Measurements from ENCODE around the gene FAM107B. TPM values are rescaled to one million over a fixed set of nuclear protein-coding genes. Genes with fewer than 3 reads are reported as not detected.

FAM107B gene
- total RNA-seq, 4 donors from 2014 or later: 19.5 to 35.2 (median 25.6) TPM

GRCh38 chr10:14698111-14698828, 76.4 kb downstream of the FAM107B start:
- TF ChIP-seq POLR2A (IDR thresholded peaks at IDR 0.05) (no peak), POLR2AphosphoS5 (IDR thresholded peaks at IDR 0.05) (no peak), EP300 (IDR thresholded peaks at IDR 0.05) (no peak), CTCF (IDR thresholded peaks at IDR 0.05) (no peak)
- H3K27me3 ChIP-seq: no peaks in the 10 kb centered on the region
- H3K4me1 ChIP-seq: no peaks in the 10 kb centered on the region
- no peak overlapping the region for H3K27ac ChIP-seq
- no peaks in the 10 kb centered on the region for H3K9me3 ChIP-seq
- DNase-seq (ENCODE audit: low spot score in 2 of 2): no peak
- WGBS: 43% methylated on average over 6 of the region's 6 CpGs
- H3K4me3 ChIP-seq: no peak overlapping the region
- H3K36me3 ChIP-seq: no peaks in the 10 kb centered on the region

- Histone ChIP-seq H3K4me1 (no peaks in the 10 kb centered on the region), H3K4me3 (no peak overlapping the region), H3K36me3 (no peaks in the 10 kb centered on the region), H3K27me3 (no peaks in the 10 kb centered on the region), H3K9me3 (no peaks in the 10 kb centered on the region), H3K27ac (no peak overlapping the region)
- 56% methylated on average over 5 of the region's 5 CpGs for WGBS
- DNase-seq (ENCODE audit: low spot score in 2 of 2): no peak
- TF ChIP-seq POLR2AphosphoS5 (IDR thresholded peaks at IDR 0.05) (no peak), CTCF (IDR thresholded peaks at IDR 0.05) (no peak), EP300 (IDR thresholded peaks at IDR 0.05) (no peak), POLR2A (IDR thresholded peaks at IDR 0.05) (no peak)
These were observed 77.4 kb downstream of the FAM107B start for GRCh38 chr10:14697281-14697680.

- WGBS: 78% methylated on average over 5 of the region's 5 CpGs
- Histone ChIP-seq H3K36me3 (no peaks in the 10 kb centered on the region), H3K27ac (no peak overlapping the region), H3K9me3 (no peaks in the 10 kb centered on the region), H3K4me1 (no peaks in the 10 kb centered on the region), H3K27me3 (no peaks in the 10 kb centered on the region), H3K4me3 (no peak overlapping the region)
- TF ChIP-seq POLR2AphosphoS5 (IDR thresholded peaks at IDR 0.05) (no peak), CTCF (IDR thresholded peaks at IDR 0.05) (no peak), POLR2A (IDR thresholded peaks at IDR 0.05) (no peak), EP300 (IDR thresholded peaks at IDR 0.05) (no peak)
- no peak for DNase-seq (ENCODE audit: low spot score in 2 of 2)
These were observed 77.9 kb downstream of the FAM107B start for GRCh38 chr10:14696821-14697220.

- 80% methylated on average over 3 of the region's 3 CpGs for WGBS
- Histone ChIP-seq H3K27ac (no peak overlapping the region), H3K4me1 (no peaks in the 10 kb centered on the region), H3K36me3 (no peaks in the 10 kb centered on the region), H3K4me3 (no peak overlapping the region), H3K9me3 (no peaks in the 10 kb centered on the region), H3K27me3 (no peaks in the 10 kb centered on the region)
- TF ChIP-seq EP300 (IDR thresholded peaks at IDR 0.05) (no peak), CTCF (IDR thresholded peaks at IDR 0.05) (no peak), POLR2A (IDR thresholded peaks at IDR 0.05) (no peak), POLR2AphosphoS5 (IDR thresholded peaks at IDR 0.05) (no peak)
- no peak for DNase-seq (ENCODE audit: low spot score in 2 of 2)
These were observed 78.7 kb downstream of the FAM107B start for GRCh38 chr10:14695847-14696480.

GRCh38 chr10:14693891-14694290, 80.8 kb downstream of the FAM107B start:
- H3K27me3 ChIP-seq: no peaks in the 10 kb centered on the region
- no peak for DNase-seq (ENCODE audit: low spot score in 2 of 2)
- no peaks in the 10 kb centered on the region for H3K9me3 ChIP-seq
- H3K4me3 ChIP-seq: no peak overlapping the region
- WGBS: 71% methylated on average over 2 of the region's 2 CpGs
- H3K36me3 ChIP-seq: no peaks in the 10 kb centered on the region
- H3K4me1 ChIP-seq: no peaks in the 10 kb centered on the region
- no peak overlapping the region for H3K27ac ChIP-seq
- TF ChIP-seq POLR2AphosphoS5 (IDR thresholded peaks at IDR 0.05) (no peak), CTCF (IDR thresholded peaks at IDR 0.05) (no peak), EP300 (IDR thresholded peaks at IDR 0.05) (no peak), POLR2A (IDR thresholded peaks at IDR 0.05) (no peak)

Data from suprapubic skin (tissue), 4 donors.